PC-3 (cell line): ENCODE data around the gene JPH4. TPM values are rescaled to one million over a fixed set of nuclear protein-coding genes. Genes with fewer than 3 reads are reported as not detected.

Experiments
- ATAC-seq: fragments of 200-7000 bp; cut with Tn5 transposase; 2 replicates; pipeline ENCODE4 v1.9.1; 2020; ENCODE audit warnings: mild to moderate bottlenecking, moderate library complexity
- BruUV-seq: library from RNA; stranded (reverse); fragments of 400-500 nt; replicated peaks from 2 replicates; lab custom pipeline; 2021; lab: Mats Ljungman, UMichigan
- CTCF ChIA-PET: fragments of 300-600 bp; sonication (Branson Sonifier 250); formaldehyde crosslinking; loops from one replicate; lab custom pipeline; 2022; ENCODE audit warnings: antibody characterized with exemption; lab: Charles Lee
- POLR2A ChIA-PET: fragments of 300-600 bp; sonication (Branson Sonifier 250); formaldehyde crosslinking; loops from one replicate; lab custom pipeline; 2022; ENCODE audit warnings: antibody characterized with exemption; ENCODE audit not compliant: unreplicated experiment; lab: Charles Lee
- DNase-seq: peaks from one replicate; pipeline ENCODE4 v3.0.0-alpha.2; 2015
- H2AFZ ChIP-seq: fragments of 300-600 bp; sonication (generic); 2 replicates; pipeline ENCODE4 v1.6.0; 2016; ENCODE audit warnings: antibody characterized with exemption, low read length
- H3F3A ChIP-seq: fragments of 300-600 bp; sonication (generic); one replicate; pipeline ENCODE4 v1.6.0; 2017; ENCODE audit warnings: antibody characterized with exemption, low read length, control low read depth, mild to moderate bottlenecking; ENCODE audit not compliant: unreplicated experiment
- H3K27ac ChIP-seq: fragments of 300-600 bp; sonication (generic); 2 replicates; pipeline ENCODE4 v1.5.1; 2016; ENCODE audit warnings: mild to moderate bottlenecking, low read length
- H3K27me3 ChIP-seq: fragments of 300-600 bp; sonication (generic); 2 replicates; pipeline ENCODE4 v1.6.1; 2016; ENCODE audit warnings: low read length, mixed read lengths
- H3K36me3 ChIP-seq: fragments of 300-600 bp; sonication (generic); 2 replicates; pipeline ENCODE4 v1.6.1; 2016; ENCODE audit warnings: low read depth, mixed run types, low read length, mixed read lengths
- H3K4me1 ChIP-seq: fragments of 300-600 bp; sonication (generic); 2 replicates; pipeline ENCODE4 v1.5.1; 2016; ENCODE audit warnings: low read length; ENCODE audit not compliant: insufficient read depth
- H3K4me2 ChIP-seq: fragments of 300-600 bp; sonication (generic); 2 replicates; pipeline ENCODE4 v1.6.0; 2016; ENCODE audit warnings: low read length
- H3K4me3 ChIP-seq: fragments of 300-600 bp; sonication (generic); 2 replicates; pipeline ENCODE4 v1.5.1; 2016; ENCODE audit warnings: mild to moderate bottlenecking, low read length, mixed read lengths
- H3K79me2 ChIP-seq: fragments of 300-600 bp; sonication (generic); 2 replicates; pipeline ENCODE4 v1.6.1; 2017; ENCODE audit warnings: low read length, mixed read lengths
- H3K9ac ChIP-seq: fragments of 300-600 bp; sonication (generic); 2 replicates; pipeline ENCODE4 v1.6.0; 2016; ENCODE audit warnings: mild to moderate bottlenecking, low read length
- H3K9me2 ChIP-seq: fragments of 300-600 bp; sonication (generic); replicated peaks from 2 replicates; pipeline ENCODE4 v1.6.1; 2016; ENCODE audit warnings: mixed run types, low read length, mixed read lengths
- H3K9me3 ChIP-seq: fragments of 300-600 bp; sonication (generic); 2 replicates; pipeline ENCODE4 v1.6.1; 2016; ENCODE audit warnings: low read length, mixed read lengths
- H4K20me1 ChIP-seq: fragments of 300-600 bp; sonication (generic); 2 replicates; pipeline ENCODE4 v1.6.1; 2016; ENCODE audit warnings: low read length, mixed read lengths
- CTCF ChIP-seq: fragments of 300-600 bp; sonication (generic); conservative IDR thresholded peaks from 2 replicates; pipeline ENCODE4 v1.5.1; 2017; ENCODE audit warnings: antibody characterized with exemption, low read depth, mild to moderate bottlenecking, low read length
- EZH2 ChIP-seq: fragments of 300-600 bp; sonication (generic); IDR thresholded peaks from one replicate; pipeline ENCODE4 v1.6.1; 2017; ENCODE audit warnings: antibody characterized with exemption, mild to moderate bottlenecking, low read length; ENCODE audit not compliant: unreplicated experiment
- EZH2phosphoT487 ChIP-seq: fragments of 300-600 bp; sonication (generic); IDR thresholded peaks from 2 replicates; pipeline ENCODE4 v1.6.1; 2018; ENCODE audit warnings: mild to moderate bottlenecking, antibody characterized with exemption, low read length, borderline replicate concordance
- intact Hi-C: fragments of 100-400 bp; cut with micrococcal nuclease; formaldehyde crosslinking; loops from 2 replicates; pipeline ENCODE4 v1.9.0; 2023
- total RNA-seq: library from RNA; depleted of rRNA; stranded (reverse); fragments of >200 nt; gene quantifications from 2 replicates; pipeline ENCODE4 v1.2.3, GENCODE V29; 2014

The JPH4 gene
- total RNA-seq, 1 experiment from 2014 or later: not detected

GRCh38 chr14:23536494-23536893 is 42.1 kb downstream of the JPH4 start:
- Histone ChIP-seq H4K20me1 (no peaks in the 10 kb centered on the region), H3K79me2 (no peaks in the 10 kb centered on the region), H3K9me3 (no peaks in the 10 kb centered on the region), H3K9ac (no peak overlapping the region), H3K27me3 (no peaks in the 10 kb centered on the region), H2AFZ (no peak overlapping the region), H3K4me3 (no peak overlapping the region), H3K4me2 (no peak overlapping the region), H3F3A (no peaks in the 10 kb centered on the region), H3K27ac (no peak overlapping the region), H3K9me2 (no peaks in the 10 kb centered on the region), H3K36me3 (no peaks in the 10 kb centered on the region), H3K4me1 (no peaks in the 10 kb centered on the region)
- ATAC-seq (no peak), DNase-seq (no peak)
- POLR2A ChIA-PET: no interaction called here
- intact Hi-C loops: no loop called here
- TF ChIP-seq EZH2phosphoT487 (no peak), CTCF (no peak), EZH2 (no peak)
- CTCF ChIA-PET: no interaction called here
- BruUV-seq: no TSS peak

GRCh38 chr14:23535943-23536342 is 42.6 kb downstream of the JPH4 start:
- no peaks in the 10 kb centered on the region for H3K27me3 ChIP-seq
- TF ChIP-seq EZH2: no peak
- TF ChIP-seq CTCF: no peak
- TF ChIP-seq EZH2phosphoT487: no peak
- no peaks in the 10 kb centered on the region for H3K9me2 ChIP-seq
- BruUV-seq: no TSS peak
- DNase-seq: no peak
- no peak overlapping the region for H3K4me2 ChIP-seq
- no peak overlapping the region for H2AFZ ChIP-seq
- no peaks in the 10 kb centered on the region for H3K36me3 ChIP-seq
- intact Hi-C loops: no loop called here
- no peak overlapping the region for H3K9ac ChIP-seq
- H4K20me1 ChIP-seq: no peaks in the 10 kb centered on the region
- H3K27ac ChIP-seq: no peak overlapping the region
- H3F3A ChIP-seq: no peaks in the 10 kb centered on the region
- no peak for ATAC-seq
- H3K79me2 ChIP-seq: no peaks in the 10 kb centered on the region
- H3K4me1 ChIP-seq: no peaks in the 10 kb centered on the region
- ChIA-PET POLR2A (no interaction called here), CTCF (no interaction called here)
- H3K4me3 ChIP-seq: no peak overlapping the region
- no peaks in the 10 kb centered on the region for H3K9me3 ChIP-seq

GRCh38 chr14:23533652-23534435 is 44.7 kb downstream of the JPH4 start:
- H3K4me3 ChIP-seq: no peak overlapping the region
- no TSS peak for BruUV-seq
- H3F3A ChIP-seq: no peaks in the 10 kb centered on the region
- no peak overlapping the region for H3K4me2 ChIP-seq
- no peak for DNase-seq
- H3K9me3 ChIP-seq: no peaks in the 10 kb centered on the region
- H3K4me1 ChIP-seq: no peaks in the 10 kb centered on the region
- TF ChIP-seq CTCF: no peak
- TF ChIP-seq EZH2: no peak
- TF ChIP-seq EZH2phosphoT487: no peak
- no peaks in the 10 kb centered on the region for H4K20me1 ChIP-seq
- H2AFZ ChIP-seq: no peak overlapping the region
- intact Hi-C loops: no loop called here
- no peak for ATAC-seq
- no peak overlapping the region for H3K9ac ChIP-seq
- no peaks in the 10 kb centered on the region for H3K79me2 ChIP-seq
- no peak overlapping the region for H3K27ac ChIP-seq
- ChIA-PET POLR2A (interaction anchor here (0.6 kb wide), 1 partner anchor 414 kb away, joined by 3 read pairs; no protein-coding TSS in a partner anchor), CTCF (no interaction called here)
- no peaks in the 10 kb centered on the region for H3K9me2 ChIP-seq
- no peaks in the 10 kb centered on the region for H3K36me3 ChIP-seq
- no peaks in the 10 kb centered on the region for H3K27me3 ChIP-seq
